Lower leg skin (tissue), 4 donors: ENCODE measurements around the gene NFIB. TPM values are rescaled to one million over a fixed set of nuclear protein-coding genes. Genes with fewer than 3 reads are reported as not detected.

Source experiments
- DNase-seq, 2 donors: peaks; one replicate each; pipeline ENCODE4 v3.0.0-alpha.2; 2019; ENCODE audit warnings: low spot score in 2 of 2
- H3K4me3 ChIP-seq: fragments of 200-600 bp; sonication (generic); 2 replicates; pipeline ENCODE4 v1.5.1; 2017; ENCODE audit warnings: mild to moderate bottlenecking, low read depth; ENCODE audit not compliant: poor library complexity, severe bottlenecking
- CTCF ChIP-seq, 3 donors: fragments of 450-650 bp; IDR thresholded peaks; one replicate each; pipeline ENCODE4 v1.5.1; 2016; ENCODE audit warnings: antibody characterized with exemption in 3 of 3, mild to moderate bottlenecking in 3 of 3, moderate library complexity in 2 of 3
- POLR2A ChIP-seq, 2 donors: fragments of 450-650 bp; IDR thresholded peaks; one replicate each; pipeline ENCODE4 v1.6.1; 2016 to 2017; ENCODE audit warnings: antibody characterized with exemption in 2 of 2, mild to moderate bottlenecking in 1 of 2, moderate library complexity in 1 of 2
- WGBS, 2 donors: methylation state at CpG; one replicate each; pipeline ENCODE4 v1.1.5; 2018; 5-methylcytosine and 5-hydroxymethylcytosine counted together
- intact Hi-C: fragments of 100-400 bp; cut with DNase I; formaldehyde crosslinking; loops from one replicate; pipeline ENCODE4 v1.15.0; 2023; ENCODE audit warnings: low total_unique reads
- total RNA-seq, 4 donors: library from RNA; depleted of rRNA; stranded (reverse); fragments of >200 nt; gene quantifications; one replicate each; pipeline ENCODE4 v1.1.0, GENCODE V29; 2016

Gene NFIB
- total RNA-seq, 4 donors from 2014 or later: 68.2 to 145 (median 78.6) TPM

DNA sequence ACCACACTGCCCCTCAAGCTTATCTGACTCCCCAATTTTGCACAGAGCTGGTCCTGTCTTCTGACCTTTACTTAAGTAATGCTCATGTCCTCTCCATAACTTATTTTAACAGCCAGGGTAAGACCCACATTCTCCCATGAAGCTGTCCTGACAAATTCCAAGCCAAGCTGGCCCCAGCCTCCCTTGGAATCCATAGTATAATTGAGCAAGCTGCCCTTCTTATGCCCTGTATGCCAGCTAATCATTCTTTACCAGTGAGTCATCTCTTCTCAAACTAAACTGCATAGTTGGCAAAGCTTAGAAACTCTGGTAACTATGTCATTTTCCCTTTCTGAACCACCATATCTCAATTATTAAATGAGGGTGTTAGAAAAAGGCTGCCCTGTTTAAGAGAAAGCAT, 92.4 kb downstream of the NFIB start:
- intact Hi-C loops: no loop called here
- DNase-seq: no peak
- H3K4me3 ChIP-seq: no peak overlapping the region
- TF ChIP-seq CTCF (IDR thresholded peaks at IDR 0.05) (no peak), POLR2A (IDR thresholded peaks at IDR 0.05) (no peak)

DNA sequence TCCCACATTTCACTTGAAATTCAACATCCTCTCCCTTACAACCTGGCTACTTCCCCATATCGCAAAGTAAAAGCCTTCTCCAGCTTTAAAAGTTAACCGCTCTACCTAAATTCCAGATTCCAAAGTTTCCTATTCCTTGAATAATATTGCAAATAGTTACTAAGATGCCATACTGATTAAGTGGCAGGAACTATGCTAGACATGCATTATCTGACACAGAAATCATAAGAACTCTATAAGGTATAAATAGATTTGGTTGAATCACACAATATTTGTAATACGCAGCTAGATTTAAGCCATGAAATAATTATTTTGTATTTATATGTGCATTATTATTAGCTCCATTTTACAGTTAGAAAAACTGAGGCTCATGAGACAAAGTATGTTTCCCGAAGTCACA, 92.8 kb downstream of the NFIB start:
- TF ChIP-seq CTCF (IDR thresholded peaks at IDR 0.05): no peak
- no peak for TF ChIP-seq POLR2A (IDR thresholded peaks at IDR 0.05)
- intact Hi-C loops: no loop called here
- no peak for DNase-seq
- H3K4me3 ChIP-seq: no peak overlapping the region
- WGBS, 2 donors: 95% methylated on average over 4 of the region's 4 CpGs

GRCh38 chr9:14220256-14220655, 93.7 kb downstream of the NFIB start:
- intact Hi-C loops: no loop called here
- TF ChIP-seq POLR2A (IDR thresholded peaks at IDR 0.05): no peak
- TF ChIP-seq CTCF (IDR thresholded peaks at IDR 0.05): no peak
- no peak overlapping the region for H3K4me3 ChIP-seq
- DNase-seq: no peak
- WGBS, 2 donors: 79 to 84% methylated on average over 3 of the region's 3 CpGs

- 47 to 66% methylated on average over 4 of the region's 4 CpGs for WGBS, 2 donors
- DNase-seq: no peak
- intact Hi-C loops: no loop called here
- H3K4me3 ChIP-seq: no peak overlapping the region
- TF ChIP-seq POLR2A (IDR thresholded peaks at IDR 0.05) (no peak), CTCF (IDR thresholded peaks at IDR 0.05) (no peak)
Measured at GRCh38 chr9:14219850-14220249, 94.1 kb downstream of the NFIB start.

DNA sequence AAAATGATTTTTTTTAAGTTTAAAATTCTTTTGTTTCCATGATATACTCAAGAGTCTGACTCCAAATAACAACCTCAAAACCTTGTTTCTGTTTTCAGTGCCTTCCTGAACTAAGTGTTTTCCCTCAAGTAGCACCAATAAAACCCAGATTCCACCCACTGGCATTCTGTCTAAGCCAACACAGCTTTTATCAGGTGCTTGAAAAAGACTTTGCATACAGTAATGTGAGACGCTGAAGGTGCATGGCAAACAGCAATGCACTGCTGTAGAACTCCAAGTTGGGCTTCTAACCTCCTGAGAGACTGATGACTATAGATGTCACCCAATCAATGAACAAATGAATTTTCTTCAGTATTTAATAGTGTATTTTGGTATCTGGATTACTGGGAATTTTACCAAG, 95.7 kb downstream of the NFIB start:
- H3K4me3 ChIP-seq: no peak overlapping the region
- TF ChIP-seq CTCF (IDR thresholded peaks at IDR 0.05) (no peak), POLR2A (IDR thresholded peaks at IDR 0.05) (no peak)
- intact Hi-C loops: no loop called here
- WGBS, 2 donors: 58 to 69% methylated on average over 1 of the region's 1 CpG
- no peak for DNase-seq

- no peak overlapping the region for H3K4me3 ChIP-seq
- DNase-seq: no peak
- intact Hi-C loops: no loop called here
- WGBS, 2 donors: 54 to 95% methylated on average over 1 of the region's 1 CpG
- TF ChIP-seq POLR2A (IDR thresholded peaks at IDR 0.05) (no peak), CTCF (IDR thresholded peaks at IDR 0.05) (no peak)
Measured at GRCh38 chr9:14216612-14217194, 97.2 kb downstream of the NFIB start.
